Stimulated activated CD4-positive, alpha-beta T cell treated with anti-CD3 and anti-CD28 coated beads, Interleukin-4, amount 100 ng/mL, for 48 hours (primary cell): ENCODE measurements around the gene ZNF213.
"Not testable (repeated sequence)": the region's sequence is repeated elsewhere in the genome, so short reads cannot be mapped to it uniquely, and the experiment has no call there.

Experiments used
- DNase-seq, 2 donors: peaks; one replicate each; pipeline ENCODE4 v3.0.0-alpha.2; 2020; ENCODE audit warnings: low read depth in 2 of 2

The ZNF213 gene

DNA sequence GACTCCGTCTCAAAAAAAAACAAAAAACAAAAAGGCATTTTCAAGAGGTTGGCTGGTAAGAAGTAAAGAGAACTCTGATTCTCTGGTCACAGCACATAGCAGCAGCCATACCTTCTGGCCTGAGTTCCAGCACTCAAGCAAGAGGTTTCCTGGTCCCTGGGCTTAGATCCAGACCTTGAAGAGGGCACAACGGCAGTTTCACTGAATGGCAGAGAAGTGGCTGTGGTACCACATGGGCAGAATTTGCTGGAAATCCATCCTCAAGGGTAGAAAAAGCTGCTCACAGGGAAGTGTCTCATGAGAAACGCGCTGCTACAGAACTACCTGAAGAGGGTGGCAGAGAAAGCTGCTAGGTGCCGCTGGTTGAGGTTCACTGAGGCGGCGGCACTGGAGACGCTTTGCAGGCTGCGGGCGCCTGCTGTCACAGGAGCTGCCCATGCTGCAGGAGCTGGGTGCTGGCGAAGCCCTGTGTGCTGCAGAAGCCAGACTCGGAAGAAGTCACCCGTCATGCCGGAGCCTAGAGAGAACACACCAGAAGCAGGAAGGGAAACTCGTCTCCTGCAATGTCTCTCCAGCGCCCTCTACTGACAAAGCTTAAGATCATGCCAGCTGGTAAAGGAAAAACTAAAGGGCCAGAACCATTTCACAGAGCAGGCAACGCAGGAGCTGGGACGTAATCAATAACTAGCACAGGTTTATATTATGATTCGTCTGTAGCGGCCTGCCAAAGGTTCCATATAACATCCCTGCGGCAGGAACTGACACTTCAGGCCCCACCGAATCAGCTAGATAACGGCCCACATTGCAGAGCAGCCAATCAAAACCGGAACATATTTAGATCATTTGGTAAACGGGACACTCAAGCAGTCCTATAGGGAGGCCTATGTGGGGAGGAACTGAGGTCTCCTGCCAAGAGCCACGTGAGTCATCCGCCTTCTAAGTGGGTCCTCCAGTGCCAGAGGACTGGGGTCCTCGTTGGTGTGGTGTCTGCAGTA lies 5.4 kb upstream of the ZNF213 start:
- DNase-seq = peak; percentile 44 to 70

DNA sequence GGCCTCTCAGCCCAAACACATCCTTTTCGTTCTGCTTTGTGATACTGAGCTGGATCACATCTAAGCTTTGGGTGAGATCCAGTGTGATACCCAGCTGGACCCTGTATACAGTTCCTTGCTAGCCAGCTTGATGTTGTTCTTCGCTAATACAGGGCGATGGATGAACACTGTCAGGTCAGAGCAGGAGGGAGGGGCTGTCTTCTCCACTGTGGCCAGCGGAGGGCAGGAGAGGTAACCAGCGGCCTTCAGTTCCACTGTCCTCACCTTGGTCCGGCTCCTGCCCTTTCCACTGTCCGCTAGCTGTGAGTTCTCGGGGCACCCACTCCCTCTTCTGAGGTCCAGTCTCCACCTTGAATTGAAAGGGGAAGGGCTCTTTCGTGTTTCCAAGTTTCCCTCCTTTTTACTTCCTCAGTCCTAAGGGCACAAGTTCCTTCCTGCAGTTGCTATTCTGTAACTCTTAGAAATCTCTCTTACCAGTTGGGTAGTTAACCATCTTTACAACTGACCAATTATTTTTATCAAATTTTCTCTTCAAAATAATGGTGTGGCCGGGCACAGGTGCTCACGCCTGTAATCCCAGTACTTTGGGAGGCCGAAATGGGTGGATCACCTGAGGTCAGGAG lies 3.0 kb upstream of the ZNF213 start:
- DNase-seq = peak; percentile 38 to 51

DNA sequence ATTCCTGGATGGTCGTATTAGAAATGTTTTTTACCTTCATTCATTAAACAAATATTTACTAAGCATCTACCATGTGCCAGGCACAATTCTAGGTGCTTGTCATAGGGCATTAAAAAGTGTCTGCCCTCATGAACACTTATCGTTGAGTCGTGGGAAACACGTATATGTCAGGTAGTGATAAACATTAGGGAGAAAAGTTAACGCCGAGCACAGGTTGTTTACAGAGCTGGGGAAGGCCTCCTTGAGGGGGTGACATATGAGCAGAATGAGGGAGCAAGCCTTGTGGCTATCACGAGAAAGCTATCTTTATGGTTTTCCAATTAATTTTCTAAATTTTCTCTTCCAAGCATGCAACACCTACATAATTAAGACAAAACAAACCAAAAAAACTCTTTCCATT lies 985 bp upstream of the ZNF213 start:
- no peak for DNase-seq

DNA sequence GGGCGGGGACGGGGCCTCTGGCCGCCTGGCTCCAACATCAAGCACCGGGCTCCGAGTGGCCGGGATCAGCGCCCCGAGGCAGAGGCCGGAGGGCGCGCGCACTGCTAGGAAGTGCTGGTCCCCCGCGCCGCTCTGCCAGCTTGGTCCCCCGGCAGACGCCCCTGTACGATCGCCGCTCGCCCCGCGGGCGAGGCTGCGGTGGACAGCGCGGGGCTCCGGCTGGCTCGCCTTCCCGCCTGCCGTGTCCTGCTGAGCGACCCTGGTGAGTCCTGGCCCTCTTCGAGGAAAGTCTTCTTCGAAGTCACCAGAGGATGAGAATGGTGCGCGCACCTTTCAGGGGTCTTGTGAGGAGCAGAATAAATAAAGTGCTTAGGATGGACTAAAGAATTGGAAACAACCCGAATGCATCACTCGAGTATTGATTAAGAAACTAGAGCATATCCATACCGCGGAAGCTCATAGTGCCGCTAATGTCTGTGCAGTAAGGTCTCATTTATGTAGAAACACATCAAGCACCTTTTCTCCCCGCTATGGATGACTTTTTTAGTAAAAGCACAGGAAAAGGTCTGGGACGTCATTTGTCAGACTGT lies 392 bp downstream of the ZNF213 start:
- DNase-seq = no peak

DNA sequence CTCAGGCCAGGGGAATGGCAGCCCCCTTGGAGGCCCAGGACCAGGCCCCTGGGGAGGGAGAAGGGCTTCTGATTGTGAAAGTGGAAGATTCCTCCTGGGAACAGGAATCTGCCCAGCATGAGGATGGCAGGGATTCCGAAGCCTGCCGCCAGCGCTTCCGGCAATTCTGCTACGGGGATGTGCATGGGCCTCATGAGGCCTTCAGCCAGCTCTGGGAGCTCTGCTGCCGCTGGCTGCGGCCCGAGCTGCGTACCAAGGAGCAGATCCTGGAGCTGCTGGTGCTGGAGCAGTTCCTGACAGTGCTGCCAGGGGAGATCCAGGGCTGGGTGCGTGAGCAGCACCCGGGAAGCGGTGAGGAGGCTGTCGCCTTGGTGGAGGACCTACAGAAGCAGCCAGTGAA lies 2.4 kb downstream of the ZNF213 start:
- DNase-seq = no peak

DNA sequence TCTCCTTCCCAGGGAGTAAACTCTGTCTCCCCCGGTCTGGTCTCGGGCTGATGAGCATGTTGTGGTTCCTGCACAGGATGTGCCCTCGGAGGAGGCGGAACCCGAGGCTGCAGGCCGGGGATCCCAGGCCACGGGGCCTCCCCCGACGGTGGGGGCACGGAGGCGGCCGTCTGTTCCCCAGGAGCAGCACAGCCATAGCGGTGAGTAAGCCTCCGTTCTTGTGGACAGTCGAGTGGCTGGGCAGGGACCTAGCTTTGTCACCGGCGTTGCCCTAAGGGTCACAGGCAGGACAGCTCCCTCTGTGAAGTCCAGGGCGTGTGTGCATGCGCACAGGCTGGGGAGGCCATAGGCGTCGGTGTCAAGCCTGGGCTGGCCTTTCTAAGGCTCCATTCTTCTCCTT lies 3.5 kb downstream of the ZNF213 start:
- no peak for DNase-seq

DNA sequence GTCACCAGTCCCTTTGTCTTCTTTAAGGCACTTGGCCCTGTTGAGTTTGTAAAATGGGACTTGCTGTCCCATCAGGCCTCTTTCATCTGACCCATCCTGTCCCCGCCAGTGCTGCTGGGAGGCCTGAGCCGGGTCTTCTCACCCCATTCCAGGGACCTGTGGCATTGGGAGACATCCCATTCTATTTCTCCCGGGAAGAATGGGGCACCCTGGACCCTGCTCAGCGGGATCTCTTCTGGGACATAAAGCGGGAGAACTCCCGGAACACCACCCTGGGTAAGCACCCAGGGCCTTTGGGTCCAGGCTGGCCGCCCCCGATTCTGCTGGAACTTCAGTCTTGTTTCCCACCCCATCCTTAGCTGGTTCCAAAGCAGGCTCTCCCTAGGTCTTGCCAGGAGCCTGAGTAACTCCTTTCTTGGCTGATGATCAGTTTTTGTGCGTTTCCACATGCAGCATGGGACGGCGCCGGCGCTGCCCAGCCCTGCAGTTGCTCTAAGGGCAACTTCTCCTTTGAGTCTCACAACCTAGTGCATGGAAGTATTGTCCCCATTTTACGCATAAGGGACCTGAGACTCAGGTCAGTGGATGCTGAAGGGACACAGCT lies 4.1 kb downstream of the ZNF213 start:
- no peak for DNase-seq

DNA sequence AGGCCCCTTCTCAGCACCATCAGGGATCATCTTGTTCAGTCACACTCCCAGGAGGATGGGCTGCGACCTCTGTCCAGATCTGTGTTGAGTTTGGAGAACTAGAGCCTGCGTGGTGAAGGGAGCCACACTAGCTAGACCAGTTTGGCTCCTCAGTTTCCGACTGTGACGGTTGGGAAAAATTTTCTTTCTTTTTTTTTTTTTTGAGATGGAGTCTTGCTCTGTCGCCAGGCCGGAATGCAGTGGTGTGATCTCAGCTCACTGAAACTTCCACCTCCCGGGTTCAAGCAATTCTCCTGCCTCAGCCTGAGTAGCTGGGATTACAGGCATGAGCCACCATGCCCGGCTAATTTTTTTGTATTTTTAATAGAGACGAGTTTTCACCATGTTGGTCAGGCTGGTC lies 4.7 kb downstream of the ZNF213 start:
- DNase-seq = not testable (repeated sequence)

DNA sequence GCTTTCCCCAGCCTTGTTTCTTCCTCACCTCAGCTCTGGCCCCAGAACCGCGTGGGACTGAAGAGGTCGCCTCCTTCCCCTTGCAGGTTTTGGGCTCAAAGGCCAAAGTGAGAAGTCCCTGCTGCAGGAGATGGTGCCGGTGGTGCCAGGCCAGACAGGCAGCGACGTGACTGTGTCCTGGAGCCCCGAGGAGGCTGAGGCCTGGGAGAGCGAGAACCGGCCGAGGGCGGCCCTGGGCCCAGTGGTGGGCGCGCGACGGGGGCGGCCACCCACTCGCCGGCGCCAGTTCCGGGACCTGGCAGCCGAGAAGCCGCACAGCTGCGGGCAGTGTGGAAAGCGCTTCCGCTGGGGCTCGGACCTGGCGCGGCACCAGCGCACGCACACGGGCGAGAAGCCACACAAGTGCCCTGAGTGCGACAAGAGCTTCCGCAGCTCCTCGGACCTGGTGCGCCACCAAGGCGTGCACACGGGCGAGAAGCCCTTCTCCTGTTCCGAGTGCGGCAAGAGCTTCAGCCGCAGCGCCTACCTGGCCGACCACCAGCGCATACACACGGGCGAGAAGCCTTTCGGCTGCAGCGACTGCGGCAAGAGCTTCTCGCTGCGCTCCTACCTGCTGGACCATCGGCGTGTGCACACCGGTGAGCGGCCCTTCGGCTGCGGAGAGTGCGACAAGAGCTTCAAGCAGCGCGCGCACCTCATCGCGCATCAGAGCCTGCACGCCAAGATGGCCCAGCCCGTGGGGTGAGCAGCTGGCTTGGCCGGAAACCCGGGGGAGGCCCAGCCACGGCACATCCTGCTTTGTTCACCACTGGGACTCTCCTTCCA lies 6.0 kb downstream of the ZNF213 start:
- DNase-seq = no peak

DNA sequence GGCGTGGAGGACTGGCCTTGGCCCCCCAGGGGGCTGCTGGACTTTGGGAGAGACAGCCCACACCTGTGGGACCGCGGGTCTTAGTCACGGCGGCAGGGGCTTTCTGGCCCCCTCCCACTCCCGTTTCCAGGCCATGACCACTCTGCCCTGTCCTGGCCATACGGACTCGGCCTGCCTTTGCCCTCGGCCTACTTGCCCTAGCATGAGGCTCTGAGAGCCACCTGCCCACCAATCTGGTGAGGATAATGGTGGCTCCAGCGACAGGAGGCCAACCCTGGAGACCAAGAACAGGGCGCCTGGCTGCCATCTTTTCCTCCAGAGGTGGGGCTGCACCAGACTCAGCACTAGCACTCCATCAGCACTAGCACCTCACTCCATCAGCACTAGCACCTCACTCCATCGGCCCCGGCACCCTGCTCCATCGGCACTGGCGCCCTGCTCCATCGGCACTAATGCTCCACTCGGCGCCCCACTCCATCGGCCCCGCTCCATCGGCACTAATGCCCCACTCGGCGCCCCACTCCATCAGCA lies 7.0 kb downstream of the ZNF213 start:
- no peak for DNase-seq

DNA sequence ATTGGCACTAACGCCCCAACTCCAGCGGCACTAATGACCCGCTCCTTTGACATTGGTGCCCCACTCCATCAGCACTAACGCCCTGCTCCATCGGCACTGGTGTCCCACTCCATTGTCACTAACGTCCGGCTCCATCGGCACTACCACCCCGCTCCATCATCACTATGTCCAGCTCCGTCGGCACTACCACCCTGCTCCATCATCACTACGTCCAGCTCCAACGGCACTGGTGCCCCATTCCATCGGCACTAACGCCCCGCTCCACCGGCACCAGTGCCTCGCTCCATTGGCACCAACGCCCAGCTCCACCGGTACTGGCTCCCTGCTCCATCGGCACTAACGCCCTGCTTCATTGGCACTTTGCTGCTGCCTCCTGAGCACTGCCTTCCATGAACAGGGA lies 7.5 kb downstream of the ZNF213 start:
- DNase-seq = no peak

DNA sequence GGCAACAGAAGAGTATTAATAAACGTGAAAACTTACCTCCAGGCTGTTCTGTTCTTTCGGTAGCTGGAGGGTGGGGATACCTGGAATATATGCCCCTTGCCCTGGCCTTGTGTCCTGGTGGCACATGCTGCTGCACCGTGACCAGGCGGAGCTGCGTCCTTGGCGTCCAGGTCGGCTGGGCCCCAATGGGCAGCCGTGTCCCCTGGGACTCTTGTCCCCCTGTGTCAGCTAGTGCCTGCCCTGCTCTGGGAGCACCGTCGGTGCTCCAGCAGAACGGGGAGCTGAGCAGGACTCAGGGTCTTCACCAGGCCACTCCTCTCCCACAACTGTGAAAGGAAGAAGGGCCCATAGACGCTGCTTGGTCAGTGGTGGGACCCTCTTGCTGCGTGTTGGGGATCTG lies 7.9 kb downstream of the ZNF213 start:
- no peak for DNase-seq

DNA sequence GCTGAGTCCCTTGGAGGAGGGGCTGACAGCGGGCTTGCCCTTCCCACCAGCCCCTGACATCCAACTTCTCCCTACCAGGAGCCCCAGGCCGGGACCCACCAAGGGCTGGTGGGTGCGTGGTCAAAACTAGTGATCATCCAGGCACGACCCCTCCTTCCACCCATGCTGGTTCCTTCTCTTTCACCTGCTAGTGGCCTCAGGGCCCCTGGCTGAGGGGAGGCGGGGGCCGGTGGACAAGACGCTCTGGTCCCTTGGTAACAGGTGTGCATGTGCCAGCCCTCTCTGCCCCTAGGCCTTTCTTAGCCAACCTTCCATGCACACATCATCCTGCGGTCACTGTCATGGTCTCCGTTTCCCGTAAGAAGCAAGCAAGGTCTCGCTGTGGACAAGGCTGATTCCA lies 8.4 kb downstream of the ZNF213 start:
- DNase-seq = no peak

DNA sequence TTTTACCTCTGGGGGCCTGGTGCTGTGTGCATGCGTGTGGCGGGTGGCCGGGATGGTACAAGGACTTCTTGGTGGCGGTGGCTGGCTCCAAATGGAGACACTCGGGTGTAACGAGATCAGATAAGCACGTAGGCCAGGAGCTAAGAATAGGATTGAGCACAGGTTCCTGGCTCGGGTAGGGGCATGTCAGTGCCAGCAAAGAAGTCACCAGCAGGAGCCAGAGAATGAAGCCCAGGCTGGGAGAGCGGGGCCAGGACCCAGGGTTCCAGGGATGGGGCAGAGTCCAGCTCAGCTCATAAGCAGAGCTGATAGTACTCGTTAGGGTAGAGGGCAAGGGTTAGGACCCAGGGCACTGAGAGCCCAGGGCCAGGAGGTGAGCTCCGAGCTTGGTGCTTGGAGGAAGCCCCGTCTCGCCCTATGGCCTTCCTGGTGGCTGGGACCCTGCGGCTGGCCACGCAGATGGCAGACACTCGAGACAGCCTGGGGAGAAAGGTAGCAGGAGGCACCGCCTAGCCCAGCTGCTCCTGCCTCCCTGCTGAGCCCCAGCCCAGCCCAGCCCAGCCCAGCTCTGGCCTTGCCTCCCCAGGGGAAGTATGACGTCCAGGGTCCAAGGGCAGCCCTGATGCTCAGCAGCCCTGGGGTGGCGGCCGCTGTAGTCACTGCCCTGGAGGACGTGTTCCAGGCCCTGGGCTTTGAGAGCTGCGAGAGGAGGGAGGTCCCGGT lies 8.9 kb downstream of the ZNF213 start:
- DNase-seq = no peak

DNA sequence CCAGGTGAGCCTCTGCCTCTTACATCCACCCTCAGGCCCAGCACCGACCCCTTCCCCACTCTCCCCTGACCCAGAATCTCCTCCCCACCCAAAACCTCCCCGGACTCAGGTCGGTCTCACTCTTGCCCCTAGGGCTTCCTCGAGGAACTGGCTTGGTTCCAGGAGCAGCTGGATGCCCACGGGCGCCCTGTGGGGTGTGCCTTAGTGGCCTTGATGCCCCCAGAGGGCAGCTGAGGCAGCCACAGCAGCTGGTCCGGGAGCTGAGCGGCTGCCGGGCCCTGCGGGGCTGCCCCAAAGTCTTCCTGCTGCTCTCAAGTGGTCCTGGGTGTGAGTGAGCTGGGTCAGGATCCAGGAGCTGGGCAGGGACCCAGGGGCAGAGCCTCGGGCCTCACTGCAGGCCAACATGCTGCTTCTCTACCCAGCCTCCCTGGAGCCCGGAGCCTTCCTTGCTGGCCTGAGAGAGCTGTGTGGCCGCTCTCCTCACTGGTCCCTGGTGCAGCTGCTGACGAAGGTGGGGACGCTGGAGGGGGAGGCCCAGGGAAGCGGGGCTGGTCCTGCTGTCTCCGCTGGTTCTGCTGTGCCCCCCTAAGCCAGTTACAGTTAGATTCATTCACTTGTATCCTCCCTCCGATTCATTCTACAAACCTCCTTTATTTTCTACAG lies 9.6 kb downstream of the ZNF213 start:
- no peak for DNase-seq

DNA sequence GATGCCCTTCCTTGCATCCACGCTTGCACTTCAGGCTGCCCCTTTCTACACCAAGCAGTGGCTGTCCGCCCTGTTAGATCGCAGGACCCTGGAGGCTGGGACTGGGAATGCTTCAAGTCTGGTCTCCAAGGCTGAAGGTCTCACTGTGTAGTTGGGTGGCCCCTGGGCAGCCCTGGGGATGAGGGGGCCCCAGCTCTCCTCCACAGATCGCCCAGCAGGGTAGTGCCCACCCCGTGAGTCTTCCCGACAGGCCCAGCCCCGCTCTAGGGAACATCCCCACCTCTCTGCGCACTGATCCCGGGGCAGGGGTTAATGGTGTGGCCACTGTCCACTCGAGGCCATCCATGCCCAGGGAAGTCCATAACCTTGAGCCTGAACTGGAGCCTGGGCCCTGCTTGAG lies 10.3 kb downstream of the ZNF213 start:
- no peak for DNase-seq

DNA sequence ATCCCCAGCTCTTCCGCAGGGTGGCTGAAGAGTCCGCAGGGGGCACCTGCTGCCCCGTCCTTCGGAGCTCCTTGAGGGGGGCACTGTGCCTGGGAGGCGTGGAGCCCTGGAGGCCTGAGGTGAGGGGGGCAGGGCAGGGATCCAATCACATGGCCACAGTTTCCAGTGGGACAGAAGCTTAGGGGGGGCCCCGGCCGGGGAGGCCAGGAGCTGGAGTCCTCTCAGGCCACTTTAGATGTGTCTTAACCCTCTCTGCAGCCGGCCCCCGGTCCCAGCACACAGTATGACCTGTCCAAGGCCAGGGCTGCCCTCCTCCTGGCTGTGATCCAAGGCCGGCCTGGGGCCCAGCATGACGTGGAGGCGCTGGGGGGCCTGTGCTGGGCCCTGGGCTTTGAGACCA lies 10.8 kb downstream of the ZNF213 start:
- DNase-seq = no peak

DNA sequence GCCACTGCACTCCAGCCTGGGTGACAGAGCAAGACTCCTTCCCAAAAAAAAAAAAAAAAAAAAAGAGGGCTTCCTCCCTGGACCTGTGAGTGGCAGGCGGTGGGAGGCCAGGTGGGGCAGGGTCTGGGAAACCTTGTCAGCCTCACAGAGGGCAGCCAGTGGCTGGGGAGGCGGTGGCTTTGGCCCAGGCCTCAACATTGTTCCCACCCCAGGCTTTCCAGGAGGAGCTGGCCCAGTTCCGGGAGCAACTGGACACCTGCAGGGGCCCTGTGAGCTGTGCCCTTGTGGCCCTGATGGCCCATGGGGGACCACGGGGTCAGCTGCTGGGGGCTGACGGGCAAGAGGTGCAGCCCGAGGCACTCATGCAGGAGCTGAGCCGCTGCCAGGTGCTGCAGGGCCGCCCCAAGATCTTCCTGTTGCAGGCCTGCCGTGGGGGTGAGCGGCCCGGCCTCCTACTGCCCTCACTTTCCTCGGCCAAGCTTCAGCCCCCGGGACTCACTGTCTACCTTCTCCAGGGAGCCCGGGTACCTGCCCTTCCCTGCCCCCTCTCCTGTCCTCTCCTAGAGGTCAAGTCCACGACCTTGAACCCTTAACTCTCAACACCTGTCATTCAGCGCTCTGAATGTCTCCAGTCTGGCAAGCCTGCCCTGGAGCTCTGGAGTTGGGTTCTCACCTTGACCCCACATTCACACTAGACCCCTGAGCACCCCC lies 12.4 kb downstream of the ZNF213 start:
- DNase-seq = no peak

DNA sequence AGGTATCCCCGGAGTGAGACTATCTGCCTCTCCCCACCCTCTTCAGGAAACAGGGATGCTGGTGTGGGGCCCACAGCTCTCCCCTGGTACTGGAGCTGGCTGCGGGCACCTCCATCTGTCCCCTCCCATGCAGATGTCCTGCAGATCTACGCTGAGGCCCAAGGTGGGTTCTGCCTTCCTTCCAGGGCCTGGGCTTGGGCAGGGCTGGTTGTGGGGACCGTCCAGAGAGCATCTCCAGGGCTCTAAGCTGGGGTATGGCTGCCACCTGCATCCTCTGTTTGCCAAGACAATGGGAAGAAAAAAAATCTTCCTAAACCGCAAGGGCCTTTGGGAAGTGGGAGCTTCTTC lies 12.9 kb downstream of the ZNF213 start:
- DNase-seq = no peak
